ENCODE data around the gene SIRT6.
"Not testable (repeated sequence)": the region's sequence is repeated elsewhere in the genome, so short reads cannot be mapped to it uniquely, and the experiment has no call there.

Gene SIRT6

GRCh38 chr19:4149518-4150288 lies 32.7 kb downstream of the SIRT6 start:
- H3K4me3 ChIP-seq (ENCODE audit: low read depth, low read length), result no peak overlapping the region
- in situ Hi-C loops (cut with HindIII; ENCODE audit: low sequenced_read_pairs), result no loop called here

GRCh38 chr19:4144666-4145249 lies 37.6 kb downstream of the SIRT6 start:
- in situ Hi-C loops (cut with HindIII; ENCODE audit: low sequenced_read_pairs), result no loop called here
- no peak for TF ChIP-seq CTCF (IDR thresholded peaks at IDR 0.05; ENCODE audit: low read depth, low read length, missing control alignments)
- H3K4me3 ChIP-seq (ENCODE audit: low read depth, low read length), result no peak overlapping the region
- no peak for DNase-seq (ENCODE audit: low read depth)

More at GRCh38 chr19:4149518-4150288, 32.7 kb downstream of the SIRT6 start:
- TF ChIP-seq CTCF (IDR thresholded peaks at IDR 0.05; ENCODE audit: low read depth, low read length, missing control alignments), result no peak
- DNase-seq (ENCODE audit: low read depth), result no peak

DNA sequence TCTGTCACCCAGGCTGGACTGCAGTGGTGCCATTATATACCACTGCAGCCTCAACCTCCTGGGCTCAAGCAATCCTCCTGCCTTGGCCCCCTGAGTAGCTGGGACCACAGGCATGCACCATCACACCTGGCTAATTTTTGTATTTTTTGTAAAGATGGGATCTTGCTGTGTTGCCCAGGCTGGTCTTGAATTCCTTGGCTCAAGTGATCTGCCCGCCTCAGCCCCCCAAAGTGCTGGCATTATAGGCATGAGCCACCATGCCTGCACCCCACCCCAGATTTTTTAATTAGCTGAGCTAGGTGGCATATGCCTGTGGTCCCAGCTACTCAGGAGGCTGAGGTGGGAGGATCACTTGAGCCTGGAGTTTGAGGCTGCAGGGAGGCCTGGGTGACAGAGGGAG lies 39.4 kb downstream of the SIRT6 start:
- DNase-seq (ENCODE audit: low read depth); in situ Hi-C loops (cut with HindIII; ENCODE audit: low sequenced_read_pairs); H3K4me3 ChIP-seq (ENCODE audit: low read depth, low read length): not testable (repeated sequence)

- in situ Hi-C loops (cut with HindIII; ENCODE audit: low sequenced_read_pairs), result no loop called here
- TF ChIP-seq CTCF (IDR thresholded peaks at IDR 0.05; ENCODE audit: low read depth, low read length, missing control alignments), result peak; percentile 84
- no peak for DNase-seq (ENCODE audit: low read depth)
- no peak overlapping the region for H3K4me3 ChIP-seq (ENCODE audit: low read depth, low read length)
Measured at GRCh38 chr19:4140237-4140711, 42.1 kb downstream of the SIRT6 start.

DNA sequence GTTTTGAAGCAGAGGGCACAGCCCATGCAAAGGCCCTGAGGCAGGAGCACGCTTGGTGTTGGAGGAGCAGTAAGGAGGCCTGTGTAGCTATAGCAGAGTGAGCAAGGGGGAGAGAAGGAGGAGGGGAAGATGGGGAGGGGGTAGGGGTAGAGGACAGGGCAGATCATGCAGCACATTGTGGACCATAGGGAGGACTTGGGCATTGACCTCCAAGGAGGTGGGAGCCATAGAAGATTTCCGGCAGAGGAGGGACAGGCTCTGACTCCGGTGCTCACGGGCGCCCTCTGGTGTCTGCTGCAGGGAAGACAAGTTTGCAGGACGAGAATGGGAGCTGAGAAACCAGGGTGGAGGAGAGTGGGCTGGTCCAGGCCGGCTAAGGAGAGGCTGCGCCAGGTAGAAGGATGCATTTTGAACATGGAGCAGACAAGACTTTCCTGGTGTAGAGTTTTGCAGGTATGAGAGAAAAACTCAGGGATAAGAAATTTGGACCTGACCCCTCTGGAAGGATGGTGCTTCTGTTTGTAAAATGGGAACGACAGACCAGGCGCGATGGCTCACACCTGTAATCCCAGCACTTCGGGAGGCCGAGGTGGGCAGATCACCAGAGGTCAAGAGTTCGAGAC lies 42.6 kb downstream of the SIRT6 start:
- in situ Hi-C loops (cut with HindIII; ENCODE audit: low sequenced_read_pairs), result loop anchor here (10.0 kb wide), 1 partner anchor 65 kb away; no protein-coding TSS in a partner anchor
- TF ChIP-seq CTCF (IDR thresholded peaks at IDR 0.05; ENCODE audit: low read depth, low read length, missing control alignments), result peak; percentile 75
- no peak overlapping the region for H3K4me3 ChIP-seq (ENCODE audit: low read depth, low read length)
- no peak for DNase-seq (ENCODE audit: low read depth)

DNA sequence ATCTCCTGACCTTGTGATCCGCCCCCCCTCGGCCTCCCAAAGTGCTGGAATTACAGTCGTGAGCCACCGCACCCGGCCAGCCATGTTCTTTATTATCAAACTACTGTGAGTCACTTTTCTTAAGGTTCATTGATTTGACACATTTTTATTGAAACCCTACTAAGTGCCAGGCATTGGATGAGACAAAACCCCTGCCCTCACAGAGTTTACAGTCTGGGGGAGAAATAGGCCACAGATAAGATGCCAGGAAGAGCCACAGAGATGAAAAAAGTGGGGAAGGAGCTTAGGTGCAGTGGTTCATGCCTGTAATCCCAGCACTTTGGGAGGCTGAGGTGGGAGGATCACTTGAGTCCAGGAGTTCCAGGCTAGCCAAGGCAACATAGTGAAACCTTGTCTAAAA lies 43.9 kb downstream of the SIRT6 start:
- TF ChIP-seq CTCF (IDR thresholded peaks at IDR 0.05; ENCODE audit: low read depth, low read length, missing control alignments), result no peak
- in situ Hi-C loops (cut with HindIII; ENCODE audit: low sequenced_read_pairs), result loop anchor here (10.0 kb wide), 1 partner anchor 66 kb away; no protein-coding TSS in a partner anchor
- no peak for DNase-seq (ENCODE audit: low read depth)
- no peak overlapping the region for H3K4me3 ChIP-seq (ENCODE audit: low read depth, low read length)
